Trophoblast cell (in vitro differentiated cells and primary cell): Measurements from ENCODE around the gene TTC32.
A peak's percentile ranks its signal among the peaks of the same experiment; 100 is the strongest.
"Not testable (repeated sequence)": the region's sequence is repeated elsewhere in the genome, so short reads cannot be mapped to it uniquely, and the experiment has no call there.

Source experiments
- DNase-seq, 2 donors: peaks; one replicate each; pipeline ENCODE4 v3.0.0-alpha.2; 2016
- H2AFZ ChIP-seq: 2 replicates; pipeline ENCODE4 v1.6.1; 2013; ENCODE audit warnings: low read length, moderate library complexity, mild to moderate bottlenecking; ENCODE audit not compliant: insufficient read depth, poor library complexity
- H2AK5ac ChIP-seq: 2 replicates; pipeline ENCODE4 v1.6.1; 2013; ENCODE audit warnings: mild to moderate bottlenecking, low read length
- H2BK120ac ChIP-seq: 2 replicates; pipeline ENCODE4 v1.6.1; 2013; ENCODE audit warnings: low read length, mild to moderate bottlenecking, moderate library complexity; ENCODE audit not compliant: insufficient read depth, poor library complexity
- H2BK12ac ChIP-seq: 2 replicates; pipeline ENCODE4 v1.6.1; 2013; ENCODE audit warnings: mild to moderate bottlenecking, low read length, moderate library complexity
- H2BK5ac ChIP-seq: 2 replicates; pipeline ENCODE4 v1.6.1; 2013; ENCODE audit warnings: low read length, low read depth, moderate library complexity, mild to moderate bottlenecking; ENCODE audit not compliant: poor library complexity
- H3K14ac ChIP-seq: 2 replicates; pipeline ENCODE4 v1.6.1; 2013; ENCODE audit warnings: mild to moderate bottlenecking, low read length
- H3K18ac ChIP-seq: 2 replicates; pipeline ENCODE4 v1.6.1; 2013; ENCODE audit warnings: mild to moderate bottlenecking, low read length
- H3K23ac ChIP-seq: 2 replicates; pipeline ENCODE4 v1.6.1; 2013; ENCODE audit warnings: low read length
- H3K27ac ChIP-seq: 2 replicates; pipeline ENCODE4 v1.5.1; 2013; ENCODE audit warnings: low read depth, mild to moderate bottlenecking, inconsistent platforms, low read length, moderate library complexity
- H3K27me3 ChIP-seq: 2 replicates; pipeline ENCODE4 v1.6.1; 2013; ENCODE audit warnings: inconsistent platforms, mild to moderate bottlenecking, low read length, moderate library complexity; ENCODE audit not compliant: insufficient read depth
- H3K36me3 ChIP-seq, 2 experiments: 1 replicate in 1 of 2; 2 replicates in 1 of 2; pipeline ENCODE4 v1.6.1; 2013; ENCODE audit warnings: low read length in 2 of 2, mild to moderate bottlenecking in 2 of 2, moderate library complexity in 1 of 2; ENCODE audit not compliant: insufficient read depth in 2 of 2, control insufficient read depth in 1 of 2
- H3K4ac ChIP-seq: 2 replicates; pipeline ENCODE4 v1.6.1; 2013; ENCODE audit warnings: low read depth, mild to moderate bottlenecking, low read length, moderate library complexity
- H3K4me1 ChIP-seq, 2 experiments: 1 replicate in 1 of 2; 2 replicates in 1 of 2; pipeline ENCODE4 v1.6.1; 2013; ENCODE audit warnings: low read length in 2 of 2, mild to moderate bottlenecking in 2 of 2, moderate library complexity in 1 of 2; ENCODE audit not compliant: insufficient read depth in 2 of 2, control insufficient read depth in 1 of 2
- H3K4me2 ChIP-seq: 2 replicates; pipeline ENCODE4 v1.6.1; 2013; ENCODE audit warnings: inconsistent platforms, mild to moderate bottlenecking, low read length, moderate library complexity
- H3K4me3 ChIP-seq: 2 replicates; pipeline ENCODE4 v1.5.1; 2013; ENCODE audit warnings: mild to moderate bottlenecking, low read depth, low read length, inconsistent platforms
- H3K79me1 ChIP-seq: one replicate; pipeline ENCODE4 v1.6.1; 2013; ENCODE audit warnings: low read length
- H3K79me2 ChIP-seq: 2 replicates; pipeline ENCODE4 v1.6.1; 2013; ENCODE audit warnings: low read length, mild to moderate bottlenecking; ENCODE audit not compliant: control insufficient read depth, insufficient read depth, poor library complexity
- H3K9ac ChIP-seq: 2 replicates; pipeline ENCODE4 v1.6.1; 2013; ENCODE audit warnings: mild to moderate bottlenecking, low read length
- H3K9me3 ChIP-seq: 2 replicates; pipeline ENCODE4 v1.6.1; 2013; ENCODE audit warnings: low read depth, mild to moderate bottlenecking, control low read depth, inconsistent platforms, low read length; ENCODE audit not compliant: insufficient read depth
- H4K12ac ChIP-seq: 2 replicates; pipeline ENCODE4 v1.6.1; 2013; ENCODE audit warnings: low read depth, mild to moderate bottlenecking, low read length, moderate library complexity
- H4K8ac ChIP-seq: 2 replicates; pipeline ENCODE4 v1.6.1; 2013; ENCODE audit warnings: low read depth, mild to moderate bottlenecking, low read length, moderate library complexity
- H4K91ac ChIP-seq: one replicate; pipeline ENCODE4 v1.6.1; 2013; ENCODE audit warnings: low read depth, mild to moderate bottlenecking, low read length, moderate library complexity
- WGBS: extraction: QIAGEN DNeasy Blood & Tissue Kit; methylation state at CpG from one replicate; pipeline ENCODE4 v1.1.7; 2013; ENCODE audit warnings: missing lambda C conversion rate; ENCODE audit not compliant: insufficient read length, insufficient coverage; ENCODE audit errors: extremely low coverage; 5-methylcytosine and 5-hydroxymethylcytosine counted together

The TTC32 gene

GRCh38 chr2:19933351-19933981 is 31.7 kb upstream of the TTC32 start:
- Histone ChIP-seq H2AFZ (no peak overlapping the region), H4K91ac (no peak overlapping the region), H4K8ac (no peak overlapping the region), H3K23ac (no peak overlapping the region), H3K36me3 (peaks cover 2 to 5% of the 10 kb centered on the region in 2 experiments), H3K4me3 (no peak overlapping the region), H2BK120ac (no peak overlapping the region), H3K14ac (no peak overlapping the region), H3K79me1 (peaks cover 3% of the 10 kb centered on the region), H2AK5ac (no peak overlapping the region), H3K18ac (no peak overlapping the region), H4K12ac (no peak overlapping the region), H3K9me3 (no peaks in the 10 kb centered on the region), H3K27me3 (no peaks in the 10 kb centered on the region), H3K27ac (peak overlapping the region; percentile 85), H3K79me2 (no peaks in the 10 kb centered on the region), H3K4ac (no peak overlapping the region), H2BK12ac (no peak overlapping the region), H3K4me1 (peaks cover 0 to 2% of the 10 kb centered on the region in 2 experiments), H3K9ac (no peak overlapping the region), H3K4me2 (peak overlapping the region; percentile 47), H2BK5ac (no peak overlapping the region)
- no CpG with 5 or more reads among the region's 5 CpGs for WGBS
- DNase-seq, result peak; percentile 19 to 80

GRCh38 chr2:19932928-19933327 is 31.1 kb upstream of the TTC32 start:
- Histone ChIP-seq H3K36me3 (peaks cover 2 to 5% of the 10 kb centered on the region in 2 experiments), H3K14ac (no peak overlapping the region), H3K23ac (no peak overlapping the region), H3K9me3 (no peaks in the 10 kb centered on the region), H3K27ac (peak overlapping the region; percentile 85), H3K4me3 (no peak overlapping the region), H2AK5ac (no peak overlapping the region), H3K79me1 (peaks cover 3% of the 10 kb centered on the region), H3K4ac (no peak overlapping the region), H3K27me3 (no peaks in the 10 kb centered on the region), H3K4me2 (peak overlapping the region; percentile 47), H4K12ac (no peak overlapping the region), H2BK5ac (no peak overlapping the region), H3K18ac (no peak overlapping the region), H2BK12ac (no peak overlapping the region), H3K79me2 (no peaks in the 10 kb centered on the region), H2BK120ac (no peak overlapping the region), H3K4me1 (peaks cover 0 to 2% of the 10 kb centered on the region in 2 experiments), H2AFZ (no peak overlapping the region), H4K8ac (no peak overlapping the region), H3K9ac (no peak overlapping the region), H4K91ac (no peak overlapping the region)
- no peak for DNase-seq
- no CpG with 5 or more reads among the region's 2 CpGs for WGBS

GRCh38 chr2:19929226-19929625 is 27.4 kb upstream of the TTC32 start:
- no peak overlapping the region for H3K23ac ChIP-seq
- H4K8ac ChIP-seq, result no peak overlapping the region
- H4K12ac ChIP-seq, result no peak overlapping the region
- no peak overlapping the region for H3K18ac ChIP-seq
- no peak for DNase-seq
- H2BK5ac ChIP-seq, result no peak overlapping the region
- no peak overlapping the region for H3K14ac ChIP-seq
- no peaks in the 10 kb centered on the region for H3K9me3 ChIP-seq
- no peak overlapping the region for H3K4me2 ChIP-seq
- no peak overlapping the region for H2BK120ac ChIP-seq
- peaks cover 3% of the 10 kb centered on the region for H3K79me1 ChIP-seq
- no peak overlapping the region for H3K4me3 ChIP-seq
- no peak overlapping the region for H2AFZ ChIP-seq
- no peaks in the 10 kb centered on the region for H3K27me3 ChIP-seq
- H3K4me1 ChIP-seq, result peaks cover 2% of the 10 kb centered on the region in 2 experiments
- no peak overlapping the region for H3K9ac ChIP-seq
- no peak overlapping the region for H4K91ac ChIP-seq
- no peaks in the 10 kb centered on the region for H3K79me2 ChIP-seq
- no peak overlapping the region for H3K27ac ChIP-seq
- H2BK12ac ChIP-seq, result no peak overlapping the region
- no peak overlapping the region for H3K4ac ChIP-seq
- peaks cover 2% of the 10 kb centered on the region in 2 experiments for H3K36me3 ChIP-seq
- no peak overlapping the region for H2AK5ac ChIP-seq

DNA sequence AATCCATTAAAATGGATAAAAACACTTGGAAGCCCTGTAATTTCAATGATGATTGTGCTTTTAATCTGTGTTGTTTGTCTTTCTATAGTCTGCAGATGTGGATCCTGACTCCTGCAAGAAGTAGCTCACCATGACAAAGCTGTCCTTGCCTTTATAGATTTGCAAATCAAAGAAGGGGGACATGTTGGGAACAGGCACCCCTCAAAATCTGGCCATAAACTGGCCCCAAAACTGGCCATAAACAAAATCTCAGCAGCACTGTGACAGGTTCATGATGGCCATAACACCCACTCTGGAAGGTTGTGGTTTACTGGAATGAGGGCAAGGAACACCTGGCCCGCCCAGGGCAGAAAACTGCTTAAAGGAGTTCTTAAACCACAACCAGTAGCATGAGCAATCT is 26.0 kb upstream of the TTC32 start:
- not testable (repeated sequence) for H3K9me3 ChIP-seq, H3K18ac ChIP-seq, H3K36me3 ChIP-seq, H2AFZ ChIP-seq, H2BK5ac ChIP-seq, H3K14ac ChIP-seq, H3K4me1 ChIP-seq, H3K79me2 ChIP-seq, H4K12ac ChIP-seq, H3K4ac ChIP-seq, H3K4me3 ChIP-seq, H3K79me1 ChIP-seq, H3K27ac ChIP-seq, H3K9ac ChIP-seq, H3K27me3 ChIP-seq, H3K23ac ChIP-seq, H2AK5ac ChIP-seq, H4K8ac ChIP-seq, H4K91ac ChIP-seq, H2BK12ac ChIP-seq, H2BK120ac ChIP-seq, H3K4me2 ChIP-seq
- no CpG with 5 or more reads among the region's 1 CpG for WGBS
- peak in 1 of 2 donors; percentile 15 for DNase-seq
